ENCODE data around the gene VASP. TPM values are rescaled to one million over a fixed set of nuclear protein-coding genes. Genes with fewer than 3 reads are reported as not detected.

VASP gene
- total and polyA plus RNA-seq, 2 experiments from 2014 or later = 60.3 to 147 TPM

DNA sequence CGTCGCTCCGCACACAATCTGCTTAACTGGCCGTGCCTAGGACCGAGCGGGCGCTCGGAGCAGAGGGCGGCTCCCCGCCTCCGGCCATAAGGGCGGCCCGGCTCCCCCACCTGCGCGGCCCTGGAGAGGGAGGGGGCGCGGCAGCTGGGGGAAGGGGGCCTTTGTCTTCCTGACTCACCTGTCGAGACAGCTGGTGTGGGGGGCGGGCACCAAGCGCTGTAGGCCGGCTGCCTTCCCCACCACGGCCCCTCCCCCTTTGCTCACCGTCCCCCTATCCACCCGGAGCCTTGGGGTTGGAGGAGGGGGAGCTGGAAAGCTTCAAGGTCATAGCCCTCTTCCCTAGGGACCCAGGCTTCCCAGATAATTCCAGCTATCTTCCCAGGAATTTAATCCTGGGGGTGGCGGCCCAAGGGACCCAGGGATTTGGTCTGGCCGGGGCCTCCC, 1.2 kb downstream of the VASP start:
- peak overlapping the region; percentile 97 for H3K27ac Mint-ChIP-seq
- peak overlapping the region; percentile 99 for H3K27ac ChIP-seq (ENCODE audit: low read depth)

GRCh38 chr19:45508861-45509691, 1.8 kb downstream of the VASP start:
- Histone ChIP-seq H3K79me2 (replicated peaks; ENCODE audit: insufficient read depth) (peaks cover 67% of the 10 kb centered on the region), H3F3A (replicated peaks; ENCODE audit: low read depth) (peaks cover 15% of the 10 kb centered on the region), H3K36me3 (ENCODE audit: insufficient read depth) (no peaks in the 10 kb centered on the region; the same call in 1 of the 2 replicates), H3K4me3 (peak overlapping the region; percentile 99), H4K20me1 (replicated peaks; ENCODE audit: insufficient read depth) (peaks cover 31% of the 10 kb centered on the region), H3K4me2 (peak overlapping the region; percentile 95), H2AFZ (no peak overlapping the region; the same call in 1 of the 2 replicates), H3K27ac (ENCODE audit: low read depth) (peak overlapping the region; percentile 99), H3K4me1 (ENCODE audit: insufficient read depth) (peaks cover 18% of the 10 kb centered on the region), H3K27me3 (ENCODE audit: insufficient read depth) (no peaks in the 10 kb centered on the region), H3K9me2 (ENCODE audit: insufficient read depth) (no peaks in the 10 kb centered on the region)
- ATAC-seq (peak; percentile 39), DNase-seq (ENCODE audit: low spot score) (peak; percentile 84)
- Mint-ChIP-seq H3K27me3 (ENCODE audit: insufficient read depth, low read depth, poor library complexity) (peaks cover 9% of the 10 kb centered on the region), H3K36me3 (ENCODE audit: low read depth) (peaks cover 14% of the 10 kb centered on the region), H3K4me3 (peak overlapping the region; percentile 88), H3K9me3 (no peaks in the 10 kb centered on the region; the same call in 2 of the 3 replicates), H3K4me1 (peaks cover 17% of the 10 kb centered on the region), H3K27ac (peak overlapping the region; percentile 97)
- TF ChIP-seq, protein P1, sequence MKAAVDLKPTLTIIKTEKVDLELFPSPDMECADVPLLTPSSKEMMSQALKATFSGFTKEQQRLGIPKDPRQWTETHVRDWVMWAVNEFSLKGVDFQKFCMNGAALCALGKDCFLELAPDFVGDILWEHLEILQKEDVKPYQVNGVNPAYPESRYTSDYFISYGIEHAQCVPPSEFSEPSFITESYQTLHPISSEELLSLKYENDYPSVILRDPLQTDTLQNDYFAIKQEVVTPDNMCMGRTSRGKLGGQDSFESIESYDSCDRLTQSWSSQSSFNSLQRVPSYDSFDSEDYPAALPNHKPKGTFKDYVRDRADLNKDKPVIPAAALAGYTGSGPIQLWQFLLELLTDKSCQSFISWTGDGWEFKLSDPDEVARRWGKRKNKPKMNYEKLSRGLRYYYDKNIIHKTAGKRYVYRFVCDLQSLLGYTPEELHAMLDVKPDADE (IDR thresholded peaks at IDR 0.05) = peak; percentile 60
- TF ChIP-seq POLR2AphosphoS5 (IDR thresholded peaks at IDR 0.05; ENCODE audit: low read depth) (no peak; the same call in 1 of the 2 replicates), JUNB (IDR thresholded peaks at IDR 0.05; ENCODE audit: unreplicated experiment) (peak; percentile 81)

More for the DNA sequence above, 1.2 kb downstream of the VASP start:
- no peaks in the 10 kb centered on the region for H3K27me3 ChIP-seq (ENCODE audit: insufficient read depth)
- no peaks in the 10 kb centered on the region; the same call in 1 of the 2 replicates for H3K36me3 ChIP-seq (ENCODE audit: insufficient read depth)
- peak overlapping the region; percentile 95 for H3K4me2 ChIP-seq
- H4K20me1 ChIP-seq (replicated peaks; ENCODE audit: insufficient read depth) = peaks cover 26% of the 10 kb centered on the region
- peaks cover 12% of the 10 kb centered on the region for H3K36me3 Mint-ChIP-seq (ENCODE audit: low read depth)
- DNase-seq (ENCODE audit: low spot score) (peak; percentile 86), ATAC-seq (peak; percentile 44)
- H3K4me1 ChIP-seq (ENCODE audit: insufficient read depth) = peaks cover 18% of the 10 kb centered on the region
- H3K4me1 Mint-ChIP-seq = peaks cover 14% of the 10 kb centered on the region
- peaks cover 11% of the 10 kb centered on the region for H3F3A ChIP-seq (replicated peaks; ENCODE audit: low read depth)
- H3K4me3 Mint-ChIP-seq = peak overlapping the region; percentile 88
- peaks cover 8% of the 10 kb centered on the region for H3K27me3 Mint-ChIP-seq (ENCODE audit: insufficient read depth, low read depth, poor library complexity)
- peaks cover 61% of the 10 kb centered on the region for H3K79me2 ChIP-seq (replicated peaks; ENCODE audit: insufficient read depth)
- TF ChIP-seq REST (IDR thresholded peaks at IDR 0.05; ENCODE audit: unreplicated experiment) (no peak), POLR2AphosphoS5 (IDR thresholded peaks at IDR 0.05; ENCODE audit: low read depth) (peak; percentile 2; the same call in 1 of the 2 replicates)
- H3K9me3 Mint-ChIP-seq = no peaks in the 10 kb centered on the region; the same call in 2 of the 3 replicates
- no peak overlapping the region for H2AFZ ChIP-seq
- no peaks in the 10 kb centered on the region for H3K9me2 ChIP-seq (ENCODE audit: insufficient read depth)
- peak overlapping the region; percentile 99 for H3K4me3 ChIP-seq

All from GM23338 (cell line).